Measurements from ENCODE around the gene GAB4.

Gene GAB4

DNA sequence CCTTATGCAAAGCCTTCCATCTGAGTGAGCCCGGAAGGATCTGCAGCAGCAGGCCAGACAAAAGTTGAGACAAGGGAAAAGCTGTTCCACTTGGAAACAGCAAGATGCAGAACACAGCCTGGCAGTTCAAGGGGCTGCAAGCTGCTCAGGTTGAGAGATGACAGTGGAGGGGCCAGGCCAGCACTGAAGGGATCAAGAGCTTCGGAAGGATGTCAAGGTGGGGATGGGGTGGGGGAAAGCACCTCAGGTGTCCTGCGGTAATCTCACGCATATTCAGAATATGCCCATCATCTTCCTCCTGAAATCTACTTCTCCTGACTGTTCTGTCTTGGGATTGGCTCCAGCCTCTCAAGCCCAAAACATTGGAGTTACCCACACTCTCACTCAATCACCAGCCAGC lies 35.7 kb downstream of the GAB4 start:
- H3K4me3 ChIP-seq (replicated peaks; ENCODE audit: low read depth, low read length) = no peak overlapping the region
- no peaks in the 10 kb centered on the region for H3K27me3 ChIP-seq (replicated peaks; ENCODE audit: control insufficient read depth, insufficient read depth, low read length)
- TF ChIP-seq, protein P1, sequence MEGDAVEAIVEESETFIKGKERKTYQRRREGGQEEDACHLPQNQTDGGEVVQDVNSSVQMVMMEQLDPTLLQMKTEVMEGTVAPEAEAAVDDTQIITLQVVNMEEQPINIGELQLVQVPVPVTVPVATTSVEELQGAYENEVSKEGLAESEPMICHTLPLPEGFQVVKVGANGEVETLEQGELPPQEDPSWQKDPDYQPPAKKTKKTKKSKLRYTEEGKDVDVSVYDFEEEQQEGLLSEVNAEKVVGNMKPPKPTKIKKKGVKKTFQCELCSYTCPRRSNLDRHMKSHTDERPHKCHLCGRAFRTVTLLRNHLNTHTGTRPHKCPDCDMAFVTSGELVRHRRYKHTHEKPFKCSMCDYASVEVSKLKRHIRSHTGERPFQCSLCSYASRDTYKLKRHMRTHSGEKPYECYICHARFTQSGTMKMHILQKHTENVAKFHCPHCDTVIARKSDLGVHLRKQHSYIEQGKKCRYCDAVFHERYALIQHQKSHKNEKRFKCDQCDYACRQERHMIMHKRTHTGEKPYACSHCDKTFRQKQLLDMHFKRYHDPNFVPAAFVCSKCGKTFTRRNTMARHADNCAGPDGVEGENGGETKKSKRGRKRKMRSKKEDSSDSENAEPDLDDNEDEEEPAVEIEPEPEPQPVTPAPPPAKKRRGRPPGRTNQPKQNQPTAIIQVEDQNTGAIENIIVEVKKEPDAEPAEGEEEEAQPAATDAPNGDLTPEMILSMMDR (IDR thresholded peaks at IDR 0.05; ENCODE audit: insufficient read depth, low read length, poor library complexity, severe bottlenecking) = no peak
- DNase-seq (ENCODE audit: extremely low read depth, insufficient read length) = no peak
- H3K36me3 ChIP-seq (ENCODE audit: control insufficient read depth, insufficient read depth, low read length) = no peaks in the 10 kb centered on the region

DNA sequence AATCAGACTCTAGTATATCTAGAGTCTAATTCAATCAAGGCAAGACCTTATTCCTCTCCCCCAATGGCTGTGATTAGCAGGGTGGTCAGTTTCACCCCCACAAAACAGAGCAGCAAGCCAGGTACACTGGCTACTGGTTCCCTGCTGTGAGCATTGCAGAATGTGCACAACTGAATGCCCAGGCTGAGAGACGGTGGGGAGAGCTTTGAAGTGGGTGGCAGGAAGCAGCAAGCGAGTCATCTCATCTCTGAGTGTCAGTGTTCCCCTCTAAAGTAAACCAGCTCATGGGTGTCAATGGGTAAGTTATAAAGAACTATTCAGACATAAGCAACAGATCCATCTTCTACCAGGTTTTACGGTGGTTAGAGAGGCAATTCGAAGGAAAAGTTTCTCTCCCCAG lies 37.6 kb downstream of the GAB4 start:
- TF ChIP-seq, protein P1 (IDR thresholded peaks at IDR 0.05; ENCODE audit: insufficient read depth, low read length, poor library complexity, severe bottlenecking) = no peak
- H3K4me3 ChIP-seq (replicated peaks; ENCODE audit: low read depth, low read length) = no peak overlapping the region
- H3K36me3 ChIP-seq (ENCODE audit: control insufficient read depth, insufficient read depth, low read length) = no peaks in the 10 kb centered on the region
- no peaks in the 10 kb centered on the region for H3K27me3 ChIP-seq (replicated peaks; ENCODE audit: control insufficient read depth, insufficient read depth, low read length)
- no peak for DNase-seq (ENCODE audit: extremely low read depth, insufficient read length)

DNA sequence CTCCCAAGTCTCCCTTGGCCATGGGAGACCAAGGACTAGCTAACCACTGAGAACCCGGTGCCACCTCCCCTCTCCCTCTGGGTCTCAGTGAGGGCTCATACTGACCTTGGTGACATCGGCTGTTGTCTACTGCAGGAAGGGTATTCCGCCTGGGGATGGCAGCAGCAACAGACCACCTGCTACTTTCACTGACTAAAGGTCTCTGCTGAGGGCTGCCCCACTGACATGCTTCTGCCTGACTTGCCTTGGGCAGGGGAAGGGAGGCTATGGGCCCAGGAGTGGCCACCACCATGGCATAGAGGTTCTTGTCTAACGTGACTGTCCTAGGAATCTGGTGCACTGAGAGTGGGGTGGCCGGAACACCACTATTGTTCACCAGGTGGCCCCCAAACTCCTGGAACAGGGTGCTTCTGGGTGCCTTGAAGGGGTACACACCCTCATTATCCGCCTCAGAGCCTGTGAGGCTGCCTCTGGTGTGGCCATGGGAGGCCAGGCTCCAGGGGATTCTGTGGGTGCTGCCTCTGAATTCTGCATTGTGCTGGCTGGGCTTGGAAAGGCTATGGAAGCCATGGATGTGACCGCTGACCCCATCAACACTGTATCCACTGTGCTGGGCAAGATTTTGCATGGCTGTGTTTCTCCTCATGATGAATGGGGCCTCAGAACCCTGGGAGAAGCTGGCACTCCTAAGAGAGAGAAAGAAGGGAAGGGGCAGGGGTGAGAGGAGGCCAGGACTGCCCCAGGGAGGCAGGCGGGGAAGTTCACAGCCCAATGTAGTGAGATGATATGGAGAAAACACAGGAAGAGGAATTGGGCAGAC lies 38.3 kb downstream of the GAB4 start:
- H3K27me3 ChIP-seq (replicated peaks; ENCODE audit: control insufficient read depth, insufficient read depth, low read length) = no peaks in the 10 kb centered on the region
- DNase-seq (ENCODE audit: extremely low read depth, insufficient read length) = no peak
- no peaks in the 10 kb centered on the region for H3K36me3 ChIP-seq (ENCODE audit: control insufficient read depth, insufficient read depth, low read length)
- TF ChIP-seq, protein P1 (IDR thresholded peaks at IDR 0.05; ENCODE audit: insufficient read depth, low read length, poor library complexity, severe bottlenecking) = no peak
- H3K4me3 ChIP-seq (replicated peaks; ENCODE audit: low read depth, low read length) = no peak overlapping the region

DNA sequence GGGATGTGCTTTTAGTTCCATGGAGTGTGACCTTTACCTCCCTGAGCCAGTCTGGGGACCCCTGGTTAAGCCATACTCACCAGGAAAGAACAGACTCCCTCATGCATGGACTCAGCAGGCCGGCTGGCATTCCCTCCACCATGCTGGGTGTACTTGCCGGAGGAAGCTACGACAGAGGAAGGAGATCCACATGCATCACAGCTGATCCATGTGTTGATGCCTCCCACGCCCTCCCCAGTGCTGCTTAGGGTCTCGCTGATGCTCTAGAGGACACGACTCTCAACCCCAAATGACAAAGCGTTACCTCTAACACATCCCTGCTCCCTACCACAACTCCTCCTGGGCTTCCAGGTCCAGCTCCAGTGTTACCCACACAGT lies 39.8 kb downstream of the GAB4 start:
- Histone ChIP-seq H3K36me3 (ENCODE audit: control insufficient read depth, insufficient read depth, low read length) (no peaks in the 10 kb centered on the region), H3K27me3 (replicated peaks; ENCODE audit: control insufficient read depth, insufficient read depth, low read length) (no peaks in the 10 kb centered on the region), H3K4me3 (replicated peaks; ENCODE audit: low read depth, low read length) (no peak overlapping the region)
- TF ChIP-seq, protein P1 (IDR thresholded peaks at IDR 0.05; ENCODE audit: insufficient read depth, low read length, poor library complexity, severe bottlenecking) = no peak
- DNase-seq (ENCODE audit: extremely low read depth, insufficient read length) = no peak

DNA sequence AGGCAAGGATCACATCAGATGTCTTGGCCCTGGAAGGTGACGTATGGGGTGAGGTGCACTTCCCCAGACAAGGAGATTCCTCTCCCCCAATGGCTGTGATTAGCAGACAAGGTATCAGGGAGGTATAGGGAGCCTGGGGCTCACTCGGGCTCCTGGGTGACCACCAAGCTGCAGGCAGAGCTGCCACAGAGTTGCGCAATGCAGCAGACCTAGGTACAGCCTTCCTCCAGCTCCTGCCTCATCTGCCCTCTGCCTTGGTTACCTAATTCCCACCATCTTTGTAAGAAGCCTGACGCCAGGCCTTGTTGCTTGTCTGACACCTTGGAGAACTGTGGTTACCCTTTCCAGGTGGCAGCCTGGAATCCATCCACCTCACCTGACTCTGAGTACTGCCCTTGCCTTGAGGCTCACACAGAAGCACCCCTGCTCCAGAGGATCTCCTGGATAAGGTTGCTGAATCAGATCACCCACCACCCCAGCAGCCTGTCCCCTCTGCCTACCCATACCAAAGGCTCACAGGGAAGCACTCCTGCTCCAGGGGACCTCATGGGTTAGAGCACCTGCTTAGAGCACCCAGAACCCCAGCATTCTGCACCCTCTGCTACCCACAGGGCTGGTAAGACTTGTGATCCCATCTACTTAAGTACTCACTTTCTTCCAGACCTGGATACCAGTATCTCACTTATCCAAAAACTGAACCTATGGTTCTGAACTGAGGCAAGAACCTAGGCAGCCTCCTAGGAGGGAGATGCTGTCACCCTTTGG lies 40.4 kb downstream of the GAB4 start:
- H3K36me3 ChIP-seq (ENCODE audit: control insufficient read depth, insufficient read depth, low read length) = no peaks in the 10 kb centered on the region
- H3K4me3 ChIP-seq (replicated peaks; ENCODE audit: low read depth, low read length) = no peak overlapping the region
- no peaks in the 10 kb centered on the region for H3K27me3 ChIP-seq (replicated peaks; ENCODE audit: control insufficient read depth, insufficient read depth, low read length)
- DNase-seq (ENCODE audit: extremely low read depth, insufficient read length) = no peak
- TF ChIP-seq, protein P1 (IDR thresholded peaks at IDR 0.05; ENCODE audit: insufficient read depth, low read length, poor library complexity, severe bottlenecking) = no peak
